Stimulated activated CD4-positive, alpha-beta T cell treated with anti-CD3 and anti-CD28 coated beads, Interleukin-1b, Interleukin-23, amount 100 ng/mL, for 24 hours (primary cell): ENCODE results near the gene IKZF2.

Experiments used
- DNase-seq, 4 experiments: peaks; one replicate each; pipeline ENCODE4 v3.0.0-alpha.2; 2020; ENCODE audit warnings: low read depth in 4 of 4, low spot score in 1 of 4

Gene IKZF2

DNA sequence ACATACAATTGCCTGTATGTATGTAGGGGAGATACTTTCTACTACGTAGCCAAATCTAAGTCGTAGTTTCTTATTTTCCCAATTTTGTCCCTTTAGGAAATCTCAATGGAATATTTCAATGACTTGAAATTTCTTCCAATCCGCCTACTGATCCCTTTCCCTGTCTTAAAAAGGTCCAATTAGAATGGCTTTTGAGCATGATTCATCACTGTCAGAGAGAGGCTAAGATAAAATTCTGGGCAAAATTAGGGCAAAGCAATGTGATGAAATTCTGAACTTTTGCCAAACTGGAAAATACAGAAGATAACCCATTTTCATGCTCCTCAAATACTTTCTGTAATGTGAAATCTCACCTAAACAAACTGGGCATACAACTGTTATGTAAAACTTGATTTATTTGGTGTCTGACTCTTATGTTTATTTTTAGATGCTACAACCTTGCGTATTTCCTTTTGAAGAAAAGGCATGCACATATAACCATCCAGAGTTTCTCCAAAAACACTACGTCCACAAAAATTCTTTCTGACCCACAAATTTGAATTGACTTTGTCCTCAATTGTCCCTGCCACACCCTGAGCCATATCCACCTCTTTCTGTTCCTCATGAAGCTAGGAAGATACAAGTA lies 147.1 kb downstream of the IKZF2 start:
- no peak for DNase-seq

GRCh38 chr2:213002383-213002782 lies 149.0 kb downstream of the IKZF2 start:
- no peak for DNase-seq

GRCh38 chr2:213001297-213001910 lies 150.0 kb downstream of the IKZF2 start:
- no peak for DNase-seq

DNA sequence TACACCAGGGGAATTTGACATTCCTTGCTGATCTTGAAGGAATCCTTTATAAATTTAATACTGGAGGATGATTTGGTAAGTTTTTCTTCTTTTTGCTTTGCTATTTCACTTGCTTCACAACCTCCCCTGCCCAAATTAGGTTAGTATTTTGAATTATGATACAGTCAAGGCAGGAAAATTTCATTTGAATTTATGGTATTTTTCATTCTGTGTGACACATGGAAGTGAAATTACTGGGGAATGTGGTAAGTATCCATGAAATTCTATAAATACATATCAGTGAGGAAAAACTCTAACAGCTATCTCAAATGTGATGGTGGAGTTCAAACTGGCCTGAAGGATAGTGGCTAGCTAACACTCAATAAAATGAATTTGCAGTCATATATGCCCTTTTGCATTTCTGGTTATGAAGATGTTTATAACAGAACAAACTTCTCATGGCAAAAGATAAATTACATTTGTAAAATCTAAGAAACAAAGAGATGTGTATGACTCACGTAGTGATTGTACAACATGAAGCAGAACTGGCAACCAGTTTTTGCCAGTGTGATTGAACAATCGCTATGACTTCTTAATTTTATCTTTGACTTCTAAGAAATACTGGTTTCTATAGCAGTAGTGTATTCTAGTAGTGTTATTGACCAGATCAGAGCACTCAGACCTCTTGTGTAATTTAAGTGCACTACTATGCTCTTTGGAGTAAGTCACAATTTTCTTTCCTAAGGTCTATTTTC lies 152.6 kb downstream of the IKZF2 start:
- no peak for DNase-seq

- DNase-seq = no peak
Observed at GRCh38 chr2:212997526-212998020, 153.8 kb downstream of the IKZF2 start.

DNA sequence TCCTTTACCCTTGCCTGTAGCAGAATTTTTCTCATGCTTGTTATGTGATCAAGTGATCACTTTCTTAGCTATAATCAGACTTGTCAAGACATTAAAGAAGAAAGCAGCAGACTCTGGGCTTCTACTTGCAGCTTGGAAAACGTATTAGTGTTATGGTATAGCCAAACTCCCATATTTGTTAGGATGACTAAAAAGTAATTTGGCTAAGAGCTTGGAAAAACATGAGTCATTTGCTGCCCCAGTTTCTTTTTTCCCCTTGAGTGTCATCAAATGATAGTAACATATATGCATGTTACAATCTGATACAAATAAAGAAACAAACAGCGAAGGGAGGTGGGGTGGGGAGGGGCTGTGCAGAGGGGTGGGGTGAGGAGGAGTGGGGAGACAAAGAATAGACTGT lies 155.5 kb downstream of the IKZF2 start:
- no peak for DNase-seq

DNA sequence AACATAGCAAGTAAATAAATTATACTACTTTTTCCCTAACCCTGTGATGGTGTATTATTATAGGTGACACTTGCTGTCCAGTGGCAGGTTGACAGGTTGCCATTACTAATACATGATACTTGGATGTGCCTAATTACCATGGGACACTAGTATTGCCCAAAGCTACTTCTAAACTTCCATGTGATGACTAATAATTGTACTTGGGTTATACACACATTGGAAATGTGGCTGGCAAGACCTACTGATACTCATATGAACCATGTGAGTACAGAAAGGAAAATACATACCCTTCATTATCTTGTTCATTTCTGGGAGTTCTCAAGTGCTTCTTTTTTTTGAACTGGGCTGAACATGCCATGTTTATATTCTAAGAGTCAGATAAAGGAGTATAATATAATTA lies 156.4 kb downstream of the IKZF2 start:
- no peak for DNase-seq

GRCh38 chr2:212991120-212991519 lies 160.3 kb downstream of the IKZF2 start:
- no peak for DNase-seq

DNA sequence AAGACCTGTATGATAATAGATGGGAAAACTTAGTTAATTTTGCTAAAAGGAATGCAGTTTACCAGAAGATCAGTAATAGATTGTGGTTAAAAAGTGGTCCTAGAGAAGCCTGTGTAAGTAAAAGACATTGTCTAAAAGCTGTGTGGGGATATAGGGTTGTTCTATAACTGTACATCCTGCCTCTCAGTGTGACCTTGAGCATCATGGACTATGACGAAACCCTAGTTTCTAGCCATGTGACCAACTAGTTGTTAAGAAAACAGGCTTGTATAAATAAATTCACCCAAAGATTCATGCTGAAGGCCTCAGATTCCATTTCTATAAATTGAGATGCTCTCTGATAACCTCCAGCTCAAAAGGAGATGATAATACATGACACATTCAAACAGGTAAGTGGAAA lies 160.7 kb downstream of the IKZF2 start:
- DNase-seq = no peak

DNA sequence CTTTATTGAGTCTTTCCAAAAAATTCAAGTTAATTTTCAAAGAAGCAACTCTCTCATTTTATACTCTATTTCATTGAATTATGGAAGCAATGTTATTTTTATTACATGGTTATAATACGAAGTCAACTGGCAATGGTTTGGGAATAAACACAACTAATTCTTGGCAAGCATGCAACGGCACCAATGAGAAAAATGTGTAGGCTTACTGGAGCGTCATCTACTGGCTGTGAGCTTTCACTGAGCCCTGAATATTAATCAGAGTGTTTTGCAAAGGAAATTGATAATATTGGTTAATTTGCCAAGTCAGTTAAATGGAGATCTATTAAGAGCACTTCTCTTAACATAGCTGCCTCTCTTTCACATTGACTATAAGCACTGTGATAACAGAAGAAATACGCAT lies 163.9 kb downstream of the IKZF2 start:
- DNase-seq = no peak

GRCh38 chr2:212984129-212984528 lies 167.3 kb downstream of the IKZF2 start:
- DNase-seq = no peak

- DNase-seq = no peak
Observed at GRCh38 chr2:212979799-212980198, 171.6 kb downstream of the IKZF2 start.

GRCh38 chr2:212979046-212979612 lies 172.3 kb downstream of the IKZF2 start:
- no peak for DNase-seq

GRCh38 chr2:212977152-212977551 lies 174.3 kb downstream of the IKZF2 start:
- DNase-seq = no peak

GRCh38 chr2:212975333-212975732 lies 176.1 kb downstream of the IKZF2 start:
- no peak for DNase-seq

GRCh38 chr2:212974692-212975091 lies 176.7 kb downstream of the IKZF2 start:
- DNase-seq = no peak

- DNase-seq = no peak
Observed at GRCh38 chr2:212973347-212973746, 178.1 kb downstream of the IKZF2 start.

- DNase-seq = no peak
Observed at GRCh38 chr2:212970132-212970531, 181.3 kb downstream of the IKZF2 start.

DNA sequence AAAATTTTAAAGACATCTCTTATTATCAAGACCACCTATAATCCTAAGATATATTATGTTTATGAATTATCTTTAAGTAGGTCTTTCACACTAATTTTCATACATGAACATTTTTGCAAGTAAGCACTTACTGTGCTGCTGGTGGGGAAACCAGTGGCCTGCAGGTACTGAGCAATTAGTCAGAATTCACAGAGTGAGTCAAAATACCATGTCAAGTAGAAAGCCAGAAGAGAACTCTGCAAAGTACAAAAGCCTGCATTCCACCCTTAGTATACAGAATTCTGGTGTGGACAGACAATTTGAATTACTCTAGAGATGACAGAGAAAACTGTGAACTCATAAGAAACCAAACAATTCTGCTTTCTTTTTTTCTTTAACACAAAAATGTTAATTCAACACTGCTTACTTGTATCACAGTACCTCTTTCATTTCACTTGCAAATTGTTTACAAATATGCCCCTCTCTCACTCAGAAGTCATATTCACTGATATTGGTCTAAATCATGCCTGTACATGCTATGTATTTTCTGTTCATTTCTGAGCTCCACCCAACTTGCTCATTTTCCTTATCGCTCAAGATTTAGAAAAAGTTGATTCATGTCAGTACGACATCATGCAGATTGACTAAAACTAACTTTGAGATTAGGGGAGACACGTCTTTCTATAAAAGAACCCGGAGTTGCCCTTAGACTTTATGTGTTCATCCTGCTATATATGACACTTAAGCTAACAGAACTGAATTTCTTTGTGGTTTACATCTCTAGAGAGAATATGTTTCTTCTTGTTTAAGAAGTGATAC lies 182.9 kb downstream of the IKZF2 start:
- no peak for DNase-seq

GRCh38 chr2:212966884-212967283 lies 184.5 kb downstream of the IKZF2 start:
- DNase-seq = no peak

- no peak for DNase-seq
Observed at GRCh38 chr2:212962691-212963090, 188.7 kb downstream of the IKZF2 start.
